GM13976 (cell line): ENCODE measurements around the gene KCNQ5.

Experiments used
- DNase-seq: peaks from one replicate; pipeline ENCODE4 v3.0.0; 2012; ENCODE audit warnings: low spot score
- in situ Hi-C: fragments of 300-500 bp; cut with MboI; formaldehyde crosslinking; loops from one replicate; pipeline ENCODE4 v1.12.0; 2022; ENCODE audit warnings: low sequenced_read_pairs, mixed read lengths, inconsistent platforms; ENCODE audit not compliant: unreplicated experiment
- TF ChIP-seq, protein P1 (sequence below): IDR thresholded peaks from 2 replicates; pipeline ENCODE4 v1.5.1; 2012; ENCODE audit warnings: borderline replicate concordance, mild to moderate bottlenecking; ENCODE audit not compliant: insufficient read depth; ENCODE audit errors: extremely low read depth, missing control alignments, control extremely low read depth

KCNQ5 gene

GRCh38 chr6:72709431-72709830, 87.6 kb downstream of the KCNQ5 start:
- TF ChIP-seq, protein P1, sequence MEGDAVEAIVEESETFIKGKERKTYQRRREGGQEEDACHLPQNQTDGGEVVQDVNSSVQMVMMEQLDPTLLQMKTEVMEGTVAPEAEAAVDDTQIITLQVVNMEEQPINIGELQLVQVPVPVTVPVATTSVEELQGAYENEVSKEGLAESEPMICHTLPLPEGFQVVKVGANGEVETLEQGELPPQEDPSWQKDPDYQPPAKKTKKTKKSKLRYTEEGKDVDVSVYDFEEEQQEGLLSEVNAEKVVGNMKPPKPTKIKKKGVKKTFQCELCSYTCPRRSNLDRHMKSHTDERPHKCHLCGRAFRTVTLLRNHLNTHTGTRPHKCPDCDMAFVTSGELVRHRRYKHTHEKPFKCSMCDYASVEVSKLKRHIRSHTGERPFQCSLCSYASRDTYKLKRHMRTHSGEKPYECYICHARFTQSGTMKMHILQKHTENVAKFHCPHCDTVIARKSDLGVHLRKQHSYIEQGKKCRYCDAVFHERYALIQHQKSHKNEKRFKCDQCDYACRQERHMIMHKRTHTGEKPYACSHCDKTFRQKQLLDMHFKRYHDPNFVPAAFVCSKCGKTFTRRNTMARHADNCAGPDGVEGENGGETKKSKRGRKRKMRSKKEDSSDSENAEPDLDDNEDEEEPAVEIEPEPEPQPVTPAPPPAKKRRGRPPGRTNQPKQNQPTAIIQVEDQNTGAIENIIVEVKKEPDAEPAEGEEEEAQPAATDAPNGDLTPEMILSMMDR, result no peak
- DNase-seq, result no peak
- in situ Hi-C loops, result no loop called here

DNA sequence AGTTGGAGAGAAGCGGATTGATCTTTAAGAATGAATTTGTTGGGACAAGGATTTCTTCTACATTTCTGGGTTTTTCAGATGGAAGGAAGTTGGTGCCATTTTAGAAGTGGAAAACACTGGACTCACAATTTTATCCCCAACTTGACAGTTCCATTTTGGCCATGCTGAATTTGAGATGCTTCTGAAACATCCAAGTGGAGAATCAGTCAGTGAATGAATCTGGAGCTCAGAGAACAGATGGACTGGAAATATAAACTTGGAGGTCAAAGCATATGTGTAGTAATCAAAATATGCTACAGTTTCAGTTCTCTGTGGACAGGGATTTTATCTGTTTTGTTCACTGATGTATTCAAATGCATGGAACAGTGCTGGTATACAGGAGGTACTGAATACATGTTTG, 89.9 kb downstream of the KCNQ5 start:
- in situ Hi-C loops, result no loop called here
- no peak for DNase-seq
- TF ChIP-seq, protein P1, result no peak

DNA sequence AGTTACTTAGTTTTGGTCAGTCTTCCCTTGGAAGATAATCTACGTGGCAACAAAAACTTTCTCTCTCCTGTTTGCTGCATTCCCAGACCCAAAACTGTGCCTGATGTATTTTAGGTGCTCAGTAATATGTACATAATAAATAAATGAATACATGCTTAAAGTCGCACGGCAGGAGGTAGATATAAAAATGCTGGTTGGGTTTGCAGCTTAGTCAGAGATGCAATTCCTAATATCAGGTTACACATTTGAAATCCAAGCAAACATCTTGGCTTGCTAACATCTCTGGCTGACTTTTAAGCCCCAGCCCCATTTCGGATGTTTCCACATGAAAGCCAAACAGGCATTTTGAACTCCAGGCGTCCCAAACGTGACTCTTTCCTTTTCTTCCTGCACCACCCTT, 91.0 kb downstream of the KCNQ5 start:
- in situ Hi-C loops, result no loop called here
- no peak for DNase-seq
- TF ChIP-seq, protein P1, result no peak

DNA sequence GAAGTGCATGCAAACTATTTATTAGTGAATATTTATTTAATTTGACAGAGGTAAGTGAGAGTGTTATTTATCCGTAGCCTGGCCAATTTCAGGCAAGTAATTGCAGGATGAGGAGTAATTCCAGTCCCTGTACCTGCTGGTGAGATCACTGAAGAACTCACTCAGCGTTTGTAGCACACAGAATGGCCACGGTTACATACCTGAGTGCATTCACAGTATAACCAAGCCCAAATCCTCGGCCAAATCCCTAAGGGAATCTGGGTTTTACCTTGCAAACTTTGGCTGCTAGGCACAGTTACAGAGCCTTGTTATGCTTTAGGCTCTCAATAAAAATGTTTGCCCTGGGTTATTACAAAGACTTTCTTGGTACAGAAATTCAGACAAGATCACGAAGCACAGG, 93.3 kb downstream of the KCNQ5 start:
- in situ Hi-C loops, result no loop called here
- no peak for DNase-seq
- TF ChIP-seq, protein P1, result no peak

- in situ Hi-C loops, result no loop called here
- DNase-seq, result no peak
- TF ChIP-seq, protein P1, result no peak
Measured at GRCh38 chr6:72716916-72717315, 95.1 kb downstream of the KCNQ5 start.

- DNase-seq, result no peak
- in situ Hi-C loops, result no loop called here
- TF ChIP-seq, protein P1, result no peak
Measured at GRCh38 chr6:72720464-72720863, 98.6 kb downstream of the KCNQ5 start.

DNA sequence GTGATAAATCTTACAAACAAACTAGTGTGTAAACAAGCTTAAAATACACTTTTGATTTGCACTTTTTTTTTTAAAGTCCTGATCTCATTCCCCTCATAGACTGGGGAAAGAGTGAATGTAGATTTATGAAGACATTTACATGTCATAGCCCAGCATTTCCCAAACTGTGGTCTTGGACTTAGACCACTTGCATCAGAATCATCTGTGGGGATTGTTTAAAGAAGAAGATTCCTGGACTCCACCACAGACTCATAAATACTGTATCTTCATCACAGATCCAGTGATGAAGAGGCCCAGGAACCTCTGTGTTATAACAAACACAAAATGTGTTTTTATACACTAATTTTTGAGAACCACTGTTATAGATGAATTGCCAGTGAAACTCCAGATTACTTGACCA, 99.5 kb downstream of the KCNQ5 start:
- no peak for DNase-seq
- TF ChIP-seq, protein P1, result no peak
- in situ Hi-C loops, result no loop called here
